K562 (cell line): Measurements from ENCODE around the gene TSTD2. TPM values are rescaled to one million over a fixed set of nuclear protein-coding genes. Genes with fewer than 3 reads are reported as not detected.
A peak's percentile ranks its signal among the peaks of the same experiment; 100 is the strongest.

Experiments used
- CHD4 ChIP-seq: fragments of 200-600 bp; sonication (generic); IDR thresholded peaks from 3 replicates; pipeline ENCODE4 v1.6.1; 2012; ENCODE audit warnings: low read depth, mild to moderate bottlenecking, mixed read lengths, low read length, inconsistent platforms; ENCODE audit not compliant: insufficient read depth, insufficient replicate concordance, poor library complexity, severe bottlenecking
- ETV5 ChIP-seq: sonication (generic); formaldehyde crosslinking; IDR thresholded peaks from 2 replicates; pipeline ENCODE4 v1.4.0; 2020; ENCODE audit warnings: low read depth, mild to moderate bottlenecking, missing genetic modification reagents
- MEF2D ChIP-seq: conservative IDR thresholded peaks from 2 replicates; pipeline ENCODE4 v1.6.1; 2016; ENCODE audit warnings: low read depth, missing genetic modification characterization, missing compliant biosample characterization
- POLR2AphosphoS5 ChIP-seq: IDR thresholded peaks from 2 replicates; pipeline ENCODE4 v1.6.1; 2011; ENCODE audit warnings: mild to moderate bottlenecking, low read depth, low read length, moderate library complexity; ENCODE audit not compliant: control insufficient read depth, insufficient read depth
- POU5F1 ChIP-seq: fragments of 150-350 bp; IDR thresholded peaks from 2 replicates; pipeline ENCODE4 v1.6.1; 2014; ENCODE audit warnings: borderline replicate concordance, low read length, low read depth, mild to moderate bottlenecking; ENCODE audit not compliant: partially characterized antibody
- PRMT5 ChIP-seq: sonication (generic); formaldehyde crosslinking; IDR thresholded peaks from 2 replicates; pipeline ENCODE4 v1.5.0; 2020; ENCODE audit warnings: missing genetic modification reagents
- RBBP5 ChIP-seq: fragments of 200-600 bp; sonication (generic); IDR thresholded peaks from 2 replicates; pipeline ENCODE4 v1.6.1; 2012; ENCODE audit warnings: borderline replicate concordance, mild to moderate bottlenecking, low read length, control low read depth, inconsistent platforms; ENCODE audit not compliant: insufficient read depth, poor library complexity, severe bottlenecking
- TAF1 ChIP-seq: IDR thresholded peaks from 2 replicates; pipeline ENCODE4 v1.6.1; 2011; ENCODE audit warnings: mild to moderate bottlenecking, low read length, moderate library complexity; ENCODE audit not compliant: insufficient read depth, control insufficient read depth, severe bottlenecking; ENCODE audit errors: extremely low read depth
- ZBTB9 ChIP-seq: fragments of 450-650 bp; formaldehyde crosslinking; IDR thresholded peaks from 2 replicates; pipeline ENCODE4 v1.4.0; 2020; ENCODE audit warnings: mild to moderate bottlenecking, moderate library complexity
- ZNF592 ChIP-seq: fragments of 450-650 bp; IDR thresholded peaks from 2 replicates; pipeline ENCODE4 v1.6.1; 2017; ENCODE audit warnings: antibody characterized with exemption, mild to moderate bottlenecking
- ZNF609 ChIP-seq: sonication (generic); formaldehyde crosslinking; IDR thresholded peaks from 2 replicates; pipeline ENCODE4 v1.8.1; 2023; ENCODE audit warnings: missing genetic modification reagents, mild to moderate bottlenecking, borderline replicate concordance
- polyA plus RNA-seq, 8 experiments: library from polyadenylated mRNA; depleted of rRNA in 4 of 8; stranded (reverse) in 5 of 8; unstranded in 3 of 8; fragments of >200 nt; fragmentation: Nextera tagmentation in 2 of 8; fragmentation: Illumina TruSeq in 1 of 8; extraction: Ambion mirVana in 2 of 8; extraction: Trizol in 1 of 8; gene quantifications; 2 replicates each; pipeline versions ENCODE4 v1.2.1 to v1.2.3, GENCODE V29; 2011 to 2014; ENCODE audit warnings: inconsistent platforms in 1 of 8, missing spikeins in 1 of 8
- total RNA-seq, 7 experiments: library from RNA; depleted of rRNA in 6 of 7; stranded (reverse); fragments of >200 nt in 6 of 7; fragmentation: Illumina TruSeq in 2 of 7; extraction: Trizol in 2 of 7; gene quantifications; 2 replicates each; pipeline versions ENCODE4 v1.2.1 to v1.2.3, GENCODE V29; 2011 to 2021; ENCODE audit warnings: low replicate concordance in 1 of 7
- TF ChIP-seq, protein P1 (sequence below): fragments of 450-650 bp; formaldehyde crosslinking; conservative IDR thresholded peaks from 2 replicates; pipeline ENCODE4 v1.4.0; 2022; ENCODE audit warnings: mild to moderate bottlenecking, missing genetic modification characterization
- TF ChIP-seq, protein P2 (sequence below): fragments of 450-650 bp; IDR thresholded peaks from 2 replicates; pipeline ENCODE4 v1.6.1; 2017; ENCODE audit warnings: mild to moderate bottlenecking, moderate library complexity

Gene TSTD2
- total and polyA plus RNA-seq, 9 of the 15 experiments (the other 6 are each of a cell fraction or from before 2014, with no cell fraction given) = 10.1 to 36.7 (median 19.0) TPM

DNA sequence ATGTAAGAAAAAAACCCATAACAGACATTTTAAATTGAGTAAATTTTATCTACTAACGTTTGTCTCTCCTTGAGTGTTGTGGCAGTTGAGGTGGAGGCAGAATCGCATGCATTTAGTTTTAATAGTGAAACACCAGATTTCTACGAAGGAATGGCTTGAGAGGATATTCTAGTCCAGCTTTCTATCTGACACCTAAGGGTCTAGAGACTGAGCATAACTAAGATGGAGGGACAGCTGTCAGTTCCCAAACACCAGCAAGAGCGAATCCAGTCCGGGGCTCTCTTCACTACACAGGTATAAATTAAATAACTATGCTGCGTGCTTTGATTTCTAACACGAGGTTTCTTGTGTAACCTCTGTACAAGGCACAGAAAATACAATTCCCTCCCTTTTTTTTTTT lies 1.9 kb upstream of the TSTD2 start (continued):
- TF ChIP-seq PRMT5 (no peak), ETV5 (CRISPR knock-in tag) (no peak), ZNF592 (peak; percentile 90), POLR2AphosphoS5 (no peak), ZNF609 (CRISPR knock-in tag) (no peak), RBBP5 (peak; percentile 47), TAF1 (no peak), POU5F1 (no peak), MEF2D (tag) (no peak), CHD4 (no peak), ZBTB9 (peak; percentile 21; the same call in 1 of the 2 replicates)
- TF ChIP-seq, protein P1, sequence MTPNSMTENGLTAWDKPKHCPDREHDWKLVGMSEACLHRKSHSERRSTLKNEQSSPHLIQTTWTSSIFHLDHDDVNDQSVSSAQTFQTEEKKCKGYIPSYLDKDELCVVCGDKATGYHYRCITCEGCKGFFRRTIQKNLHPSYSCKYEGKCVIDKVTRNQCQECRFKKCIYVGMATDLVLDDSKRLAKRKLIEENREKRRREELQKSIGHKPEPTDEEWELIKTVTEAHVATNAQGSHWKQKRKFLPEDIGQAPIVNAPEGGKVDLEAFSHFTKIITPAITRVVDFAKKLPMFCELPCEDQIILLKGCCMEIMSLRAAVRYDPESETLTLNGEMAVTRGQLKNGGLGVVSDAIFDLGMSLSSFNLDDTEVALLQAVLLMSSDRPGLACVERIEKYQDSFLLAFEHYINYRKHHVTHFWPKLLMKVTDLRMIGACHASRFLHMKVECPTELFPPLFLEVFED (CRISPR knock-in tag) = no peak
- TF ChIP-seq, protein P2, sequence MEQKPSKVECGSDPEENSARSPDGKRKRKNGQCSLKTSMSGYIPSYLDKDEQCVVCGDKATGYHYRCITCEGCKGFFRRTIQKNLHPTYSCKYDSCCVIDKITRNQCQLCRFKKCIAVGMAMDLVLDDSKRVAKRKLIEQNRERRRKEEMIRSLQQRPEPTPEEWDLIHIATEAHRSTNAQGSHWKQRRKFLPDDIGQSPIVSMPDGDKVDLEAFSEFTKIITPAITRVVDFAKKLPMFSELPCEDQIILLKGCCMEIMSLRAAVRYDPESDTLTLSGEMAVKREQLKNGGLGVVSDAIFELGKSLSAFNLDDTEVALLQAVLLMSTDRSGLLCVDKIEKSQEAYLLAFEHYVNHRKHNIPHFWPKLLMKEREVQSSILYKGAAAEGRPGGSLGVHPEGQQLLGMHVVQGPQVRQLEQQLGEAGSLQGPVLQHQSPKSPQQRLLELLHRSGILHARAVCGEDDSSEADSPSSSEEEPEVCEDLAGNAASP = no peak
